ENCODE measurements around the gene LETM1.

DNA sequence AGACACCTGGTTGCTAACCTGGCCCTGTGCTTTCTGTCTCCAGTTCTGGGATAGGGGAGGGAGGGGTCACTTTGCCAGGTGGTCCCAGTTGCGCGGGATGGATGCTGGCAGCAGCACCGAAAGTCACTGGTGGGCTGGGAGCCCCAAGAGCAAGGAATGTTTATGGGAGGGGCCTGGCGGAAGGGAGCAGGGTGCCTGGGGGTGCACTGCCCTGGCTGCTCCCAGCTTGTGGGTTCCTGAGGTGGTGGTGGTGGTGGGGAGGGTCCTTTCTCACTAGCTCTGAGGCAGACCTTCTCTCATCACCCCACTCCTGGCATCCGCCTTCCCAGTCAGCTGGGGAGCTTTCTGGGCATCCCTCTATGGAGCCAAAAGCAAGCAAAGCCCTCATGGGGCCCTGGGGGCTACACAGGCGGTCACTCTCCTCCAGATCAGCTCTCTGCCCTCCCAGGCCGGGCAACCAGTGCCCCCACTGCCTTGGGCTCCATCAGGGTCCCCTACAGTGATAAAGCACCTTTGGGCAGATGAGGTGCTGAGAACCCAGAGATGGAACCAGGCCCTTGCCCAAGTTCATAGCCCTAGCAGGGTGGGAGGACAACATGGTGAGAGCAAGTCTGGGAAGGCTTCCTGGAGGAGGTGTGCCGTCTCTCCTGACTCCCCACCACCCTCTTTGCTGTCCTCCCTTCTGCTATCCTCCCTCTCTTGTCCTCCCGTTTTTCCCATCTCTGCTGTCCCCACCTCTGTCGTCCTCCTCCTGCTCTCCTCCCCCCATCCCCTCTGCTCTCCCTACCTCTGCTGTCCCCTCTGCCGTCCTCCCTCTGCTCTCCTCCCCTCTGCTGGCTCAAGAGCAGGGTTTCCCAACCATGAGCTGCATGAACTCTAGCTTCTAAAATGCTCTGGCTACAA, 46.9 kb downstream of the LETM1 start:
- TF ChIP-seq POLR2A (IDR thresholded peaks at IDR 0.05): no peak
- no peak for TF ChIP-seq POLR2AphosphoS5 (IDR thresholded peaks at IDR 0.05; ENCODE audit: insufficient read depth in 1 of 2, low read depth in 1 of 2)
- TF ChIP-seq, protein P1, sequence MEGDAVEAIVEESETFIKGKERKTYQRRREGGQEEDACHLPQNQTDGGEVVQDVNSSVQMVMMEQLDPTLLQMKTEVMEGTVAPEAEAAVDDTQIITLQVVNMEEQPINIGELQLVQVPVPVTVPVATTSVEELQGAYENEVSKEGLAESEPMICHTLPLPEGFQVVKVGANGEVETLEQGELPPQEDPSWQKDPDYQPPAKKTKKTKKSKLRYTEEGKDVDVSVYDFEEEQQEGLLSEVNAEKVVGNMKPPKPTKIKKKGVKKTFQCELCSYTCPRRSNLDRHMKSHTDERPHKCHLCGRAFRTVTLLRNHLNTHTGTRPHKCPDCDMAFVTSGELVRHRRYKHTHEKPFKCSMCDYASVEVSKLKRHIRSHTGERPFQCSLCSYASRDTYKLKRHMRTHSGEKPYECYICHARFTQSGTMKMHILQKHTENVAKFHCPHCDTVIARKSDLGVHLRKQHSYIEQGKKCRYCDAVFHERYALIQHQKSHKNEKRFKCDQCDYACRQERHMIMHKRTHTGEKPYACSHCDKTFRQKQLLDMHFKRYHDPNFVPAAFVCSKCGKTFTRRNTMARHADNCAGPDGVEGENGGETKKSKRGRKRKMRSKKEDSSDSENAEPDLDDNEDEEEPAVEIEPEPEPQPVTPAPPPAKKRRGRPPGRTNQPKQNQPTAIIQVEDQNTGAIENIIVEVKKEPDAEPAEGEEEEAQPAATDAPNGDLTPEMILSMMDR (IDR thresholded peaks at IDR 0.05): no peak
